HFF-Myc (cell line): ENCODE measurements around the gene AGAP1.

Experiments used
- DNase-seq: peaks from one replicate; pipeline ENCODE4 v3.0.0-alpha.2; 2011; ENCODE audit warnings: low read depth; ENCODE audit errors: extremely low read depth
- H3K4me3 ChIP-seq: replicated peaks from 2 replicates; pipeline ENCODE4 v1.5.1; 2011; ENCODE audit warnings: low read depth, mild to moderate bottlenecking, control low read depth, low read length
- TF ChIP-seq, protein P1 (sequence below): IDR thresholded peaks from 2 replicates; pipeline ENCODE4 v1.5.1; 2012; ENCODE audit warnings: mild to moderate bottlenecking, low read depth, low read length, control low read depth; ENCODE audit errors: missing control alignments

The AGAP1 gene

GRCh38 chr2:235776531-235776930 is 282.7 kb downstream of the AGAP1 start:
- no peak for DNase-seq
- TF ChIP-seq, protein P1, sequence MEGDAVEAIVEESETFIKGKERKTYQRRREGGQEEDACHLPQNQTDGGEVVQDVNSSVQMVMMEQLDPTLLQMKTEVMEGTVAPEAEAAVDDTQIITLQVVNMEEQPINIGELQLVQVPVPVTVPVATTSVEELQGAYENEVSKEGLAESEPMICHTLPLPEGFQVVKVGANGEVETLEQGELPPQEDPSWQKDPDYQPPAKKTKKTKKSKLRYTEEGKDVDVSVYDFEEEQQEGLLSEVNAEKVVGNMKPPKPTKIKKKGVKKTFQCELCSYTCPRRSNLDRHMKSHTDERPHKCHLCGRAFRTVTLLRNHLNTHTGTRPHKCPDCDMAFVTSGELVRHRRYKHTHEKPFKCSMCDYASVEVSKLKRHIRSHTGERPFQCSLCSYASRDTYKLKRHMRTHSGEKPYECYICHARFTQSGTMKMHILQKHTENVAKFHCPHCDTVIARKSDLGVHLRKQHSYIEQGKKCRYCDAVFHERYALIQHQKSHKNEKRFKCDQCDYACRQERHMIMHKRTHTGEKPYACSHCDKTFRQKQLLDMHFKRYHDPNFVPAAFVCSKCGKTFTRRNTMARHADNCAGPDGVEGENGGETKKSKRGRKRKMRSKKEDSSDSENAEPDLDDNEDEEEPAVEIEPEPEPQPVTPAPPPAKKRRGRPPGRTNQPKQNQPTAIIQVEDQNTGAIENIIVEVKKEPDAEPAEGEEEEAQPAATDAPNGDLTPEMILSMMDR = no peak
- no peak overlapping the region for H3K4me3 ChIP-seq

DNA sequence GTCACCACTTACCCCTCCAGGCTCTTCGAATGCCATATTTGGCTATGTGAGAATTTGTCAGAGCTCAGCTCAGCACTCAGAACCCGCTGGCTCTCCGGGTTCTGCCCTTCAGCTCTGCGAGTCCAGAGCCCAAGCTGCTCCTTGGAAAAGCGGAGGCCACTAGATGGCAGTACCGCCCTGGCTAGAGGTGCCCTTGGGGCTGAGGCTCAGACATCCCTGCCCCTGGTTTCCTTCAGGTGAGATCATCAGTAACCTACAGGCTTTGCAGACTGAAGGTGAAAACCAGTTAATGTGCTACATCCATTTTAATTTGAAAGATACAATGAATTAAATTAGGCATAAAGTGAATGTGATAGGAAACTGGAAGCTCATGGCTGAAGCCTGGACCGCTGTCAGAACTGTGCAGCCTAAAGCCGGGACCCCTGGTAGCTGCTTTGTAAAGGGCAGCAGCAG is 285.6 kb downstream of the AGAP1 start:
- no peak overlapping the region for H3K4me3 ChIP-seq
- TF ChIP-seq, protein P1 = peak; percentile 90
- peak; percentile 16 for DNase-seq

DNA sequence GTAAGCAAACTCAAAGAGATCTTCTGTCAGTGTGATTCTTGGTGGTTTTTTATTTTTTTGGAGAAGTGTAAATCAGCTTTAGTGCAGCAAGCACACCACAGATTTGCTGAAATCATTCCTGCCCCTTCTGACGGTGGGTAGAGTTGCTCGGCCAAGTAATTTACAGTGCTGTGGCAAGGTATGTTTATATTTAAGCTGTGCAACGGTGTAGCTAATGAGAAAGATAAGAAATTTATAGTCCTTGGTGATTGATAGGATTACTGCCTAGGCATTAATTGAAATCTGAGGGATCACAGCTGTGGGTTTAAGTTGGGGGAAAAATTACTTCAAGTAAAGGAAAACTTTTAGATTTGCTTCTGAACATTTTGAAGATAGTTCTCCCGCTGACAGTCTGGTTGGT is 286.6 kb downstream of the AGAP1 start:
- DNase-seq = no peak
- H3K4me3 ChIP-seq = no peak overlapping the region
- TF ChIP-seq, protein P1 = no peak

DNA sequence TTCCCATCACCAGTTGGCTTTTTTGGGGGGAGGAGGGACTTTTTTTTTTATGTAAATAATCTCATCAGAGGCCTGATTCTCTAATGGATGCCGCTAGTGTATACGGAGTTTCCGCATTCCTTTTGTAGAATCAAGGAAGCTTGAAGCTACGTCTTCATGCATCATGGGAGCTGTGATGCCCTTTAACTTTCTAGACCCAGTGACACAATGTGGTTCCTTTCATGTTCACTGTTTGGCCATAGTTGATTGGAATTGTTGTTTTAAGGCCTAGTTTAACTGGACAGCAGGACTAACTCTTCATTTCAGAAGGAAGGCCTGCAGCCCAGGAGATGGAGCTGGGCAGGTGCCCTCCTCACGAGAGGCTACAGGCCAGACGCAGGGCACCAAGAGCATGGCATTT is 287.9 kb downstream of the AGAP1 start:
- no peak overlapping the region for H3K4me3 ChIP-seq
- no peak for DNase-seq
- TF ChIP-seq, protein P1 = no peak

DNA sequence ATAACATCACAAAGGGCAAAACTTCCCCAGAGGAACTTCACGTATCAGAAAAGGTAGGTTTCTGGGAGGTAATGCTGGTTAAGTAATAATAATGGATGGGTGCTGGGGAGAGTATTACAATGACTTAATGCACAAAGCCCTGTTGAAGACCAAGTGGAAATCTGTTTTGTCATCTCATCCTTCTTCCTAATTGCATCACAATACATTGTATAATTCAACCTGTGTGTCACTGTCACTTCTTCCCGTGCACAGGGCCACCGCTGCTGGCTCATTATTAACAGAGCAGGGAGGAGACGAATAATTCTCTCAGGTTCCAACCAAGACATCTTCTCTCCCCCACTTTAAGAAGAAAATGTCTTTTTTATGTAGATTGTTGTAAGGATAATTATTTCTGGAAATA is 290.9 kb downstream of the AGAP1 start:
- DNase-seq = no peak
- TF ChIP-seq, protein P1 = no peak

GRCh38 chr2:235789552-235789951 is 295.7 kb downstream of the AGAP1 start:
- DNase-seq = no peak
- H3K4me3 ChIP-seq = no peak overlapping the region
- TF ChIP-seq, protein P1 = no peak

More for the DNA sequence above, 290.9 kb downstream of the AGAP1 start:
- no peak overlapping the region for H3K4me3 ChIP-seq

- no peak overlapping the region for H3K4me3 ChIP-seq
- no peak for DNase-seq
- TF ChIP-seq, protein P1 = peak; percentile 25
Measured at GRCh38 chr2:235793163-235793752, 299.4 kb downstream of the AGAP1 start.
